Activated naive CD4-positive, alpha-beta T cell treated with anti-CD3 and anti-CD28 coated beads for 36 hours (primary cell): Measurements from ENCODE around the gene WRAP73. TPM values are rescaled to one million over a fixed set of nuclear protein-coding genes. Genes with fewer than 3 reads are reported as not detected.

ENCODE experiments used
- CTCF ChIA-PET: fragments of 350-600 bp; sonication (Branson Sonifier 250); formaldehyde crosslinking; loops from one replicate; lab custom pipeline; 2021; ENCODE audit warnings: antibody characterized with exemption; lab: Charles Lee
- DNase-seq: peaks from one replicate; pipeline ENCODE4 v3.0.0-alpha.2; 2020
- H3K27ac Mint-ChIP-seq: one replicate; pipeline ENCODE4 v1.8.0; 2021; ENCODE audit warnings: mild to moderate bottlenecking, mixed read lengths
- H3K27me3 Mint-ChIP-seq: one replicate; pipeline ENCODE4 v1.8.0; 2021; ENCODE audit warnings: low read depth, mixed read lengths
- H3K36me3 Mint-ChIP-seq: one replicate; pipeline ENCODE4 v1.8.0; 2021; ENCODE audit warnings: low read depth, mixed read lengths
- H3K4me1 Mint-ChIP-seq: one replicate; pipeline ENCODE4 v1.8.0; 2021; ENCODE audit warnings: low read depth, mixed read lengths
- H3K4me3 Mint-ChIP-seq: one replicate; pipeline ENCODE4 v1.8.0; 2021; ENCODE audit warnings: mild to moderate bottlenecking, moderate library complexity, mixed read lengths
- H3K9me3 Mint-ChIP-seq: one replicate; pipeline ENCODE4 v1.8.0; 2021; ENCODE audit warnings: mixed read lengths
- intact Hi-C: fragments of 100-400 bp; cut with micrococcal nuclease; formaldehyde crosslinking; loops from one replicate; pipeline ENCODE4 v1.15.1; 2023
- total RNA-seq, 2 experiments: library from RNA; stranded (reverse); gene quantifications; one replicate each; pipeline ENCODE4 v1.2.3, GENCODE V29; 2021

The WRAP73 gene
- total RNA-seq, 2 experiments from 2014 or later = 32.4 to 35.4 TPM

DNA sequence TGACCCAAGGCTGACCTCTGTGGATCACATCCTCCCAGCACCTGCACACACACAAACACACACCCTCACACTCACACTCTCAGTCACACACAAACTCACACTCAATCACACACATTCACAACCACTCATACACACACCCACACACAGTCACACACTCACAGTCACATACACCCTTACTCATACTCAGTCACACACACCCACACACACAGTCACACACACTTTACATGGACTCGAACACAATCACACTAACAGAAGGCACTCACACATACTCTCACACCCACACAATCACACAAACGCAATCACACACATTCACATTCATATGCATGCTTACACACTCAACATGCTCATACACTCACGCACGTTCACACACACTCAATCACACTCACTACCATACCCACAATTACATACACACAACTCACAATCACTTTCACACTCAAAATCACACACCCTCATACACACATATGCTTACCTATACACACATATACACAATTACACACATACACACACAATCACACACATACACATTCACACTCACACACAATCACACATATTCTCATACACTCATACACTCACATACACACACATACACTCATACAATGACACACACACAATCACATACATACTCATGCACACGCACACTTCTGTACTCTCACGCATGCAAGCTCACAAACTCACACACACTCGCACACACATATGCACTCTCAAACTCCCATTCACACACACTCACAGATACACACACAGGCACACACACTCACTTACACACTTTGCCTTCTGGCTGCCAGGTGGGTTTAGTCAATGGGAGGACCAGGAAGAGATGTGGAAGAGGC is 44.7 kb downstream of the WRAP73 start:
- no peaks in the 10 kb centered on the region for H3K4me1 Mint-ChIP-seq

DNA sequence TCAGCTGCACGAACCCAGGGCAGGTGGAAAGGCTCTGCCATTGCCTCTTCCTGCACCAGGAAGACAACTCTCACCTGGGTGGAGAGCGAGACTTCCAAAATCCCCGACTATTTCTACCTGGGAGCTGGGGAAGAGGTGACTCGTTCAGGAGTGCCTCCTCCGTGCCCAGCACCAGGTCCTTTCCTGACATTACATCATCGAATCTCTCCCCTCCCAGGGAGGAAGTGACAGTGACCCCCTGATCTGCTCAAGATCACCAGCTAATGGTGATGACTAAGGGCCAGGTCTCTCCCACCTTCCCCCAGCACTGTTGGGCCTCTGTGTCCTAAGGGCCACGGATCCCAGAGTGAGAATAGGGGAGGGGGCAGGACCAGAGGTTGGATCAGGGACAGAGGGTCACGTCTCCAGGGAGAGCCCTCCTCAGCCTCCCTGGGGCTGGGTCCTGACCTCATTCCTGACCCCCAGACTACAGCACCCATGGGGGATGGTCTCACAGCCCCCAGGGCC is 45.4 kb downstream of the WRAP73 start:
- Mint-ChIP-seq H3K4me1 (no peaks in the 10 kb centered on the region), H3K9me3 (no peaks in the 10 kb centered on the region), H3K27me3 (peaks cover 5% of the 10 kb centered on the region), H3K27ac (no peak overlapping the region), H3K36me3 (no peaks in the 10 kb centered on the region), H3K4me3 (no peak overlapping the region)
- intact Hi-C loops = no loop called here
- CTCF ChIA-PET = no interaction called here
- DNase-seq = no peak

More for the DNA sequence above, 44.7 kb downstream of the WRAP73 start:
- H3K36me3 Mint-ChIP-seq = no peaks in the 10 kb centered on the region
- no peak for DNase-seq
- H3K27ac Mint-ChIP-seq = no peak overlapping the region
- intact Hi-C loops = no loop called here
- no peak overlapping the region for H3K4me3 Mint-ChIP-seq
- H3K9me3 Mint-ChIP-seq = no peaks in the 10 kb centered on the region
- CTCF ChIA-PET = no interaction called here
- H3K27me3 Mint-ChIP-seq = peaks cover 5% of the 10 kb centered on the region

DNA sequence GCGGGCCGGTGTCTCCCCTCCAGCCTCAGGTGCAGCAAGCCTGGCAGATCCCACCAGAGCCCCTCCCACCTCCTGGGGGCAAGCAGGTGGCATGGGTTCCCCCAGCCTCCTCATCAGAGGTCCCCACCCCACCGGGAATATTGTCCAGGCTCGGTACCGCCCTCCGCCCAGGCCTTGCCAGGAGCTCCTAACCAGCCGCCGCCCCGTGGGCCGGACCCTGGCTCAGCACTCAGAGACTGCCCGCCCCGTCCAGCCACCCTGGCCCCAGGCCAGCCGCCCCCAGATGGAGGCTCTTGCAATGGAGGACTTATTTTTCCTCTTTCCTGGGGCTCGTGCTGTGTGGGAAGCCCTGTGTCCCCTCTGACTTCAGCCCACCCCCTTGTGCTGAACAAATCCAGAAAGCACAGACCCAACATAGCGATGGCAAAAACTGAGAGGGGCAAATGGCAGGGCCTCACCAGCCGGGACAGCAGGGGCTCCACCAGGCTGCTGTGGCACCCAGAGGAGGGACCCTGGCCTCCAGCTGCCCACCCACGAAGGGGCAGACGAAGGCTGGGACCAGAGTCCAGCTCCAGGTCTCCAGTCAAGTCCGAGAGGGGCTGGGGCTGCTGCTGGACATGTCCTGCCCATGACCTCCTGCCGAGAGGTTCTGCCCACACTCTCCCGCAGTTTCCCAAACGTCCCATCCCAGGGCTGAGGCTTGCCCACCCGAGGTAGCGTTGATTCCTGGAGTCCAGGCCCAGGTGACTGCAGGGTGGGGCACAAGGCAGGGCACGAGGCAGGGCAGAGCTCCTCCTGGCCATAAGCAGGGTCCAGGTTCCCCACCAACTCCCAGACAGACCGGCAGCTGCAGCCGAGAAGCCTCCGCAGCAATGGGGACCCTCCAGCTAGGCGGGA is 46.1 kb downstream of the WRAP73 start:
- Mint-ChIP-seq H3K4me3 (no peak overlapping the region), H3K4me1 (no peaks in the 10 kb centered on the region), H3K36me3 (no peaks in the 10 kb centered on the region), H3K27me3 (peaks cover 2% of the 10 kb centered on the region), H3K27ac (no peak overlapping the region), H3K9me3 (no peaks in the 10 kb centered on the region)
- intact Hi-C loops = no loop called here
- CTCF ChIA-PET = interaction anchor here (0.6 kb wide), 1 partner anchor 17 kb away, joined by 3 read pairs; no protein-coding TSS in a partner anchor
- DNase-seq = no peak

DNA sequence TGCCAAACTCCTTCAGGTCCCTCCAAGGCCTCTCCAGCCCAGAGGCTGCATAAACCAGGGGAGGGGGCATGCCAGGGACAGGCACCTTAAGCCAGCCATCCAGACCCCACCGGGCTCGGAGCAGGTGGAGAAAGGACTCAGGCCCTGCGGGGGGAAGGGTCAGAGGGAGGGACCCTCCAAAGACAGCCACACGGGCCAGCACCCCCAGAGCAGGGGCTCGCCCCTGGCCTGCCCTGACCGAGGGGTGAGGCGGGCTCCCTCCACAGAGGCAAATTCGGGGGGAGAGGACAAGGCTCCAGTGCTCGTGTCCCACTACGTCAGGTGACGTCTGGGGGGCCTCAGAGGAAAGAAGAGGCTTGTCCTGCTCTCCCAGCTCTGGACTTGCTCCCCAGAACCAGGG is 46.7 kb downstream of the WRAP73 start:
- Mint-ChIP-seq H3K27me3 (peaks cover 2% of the 10 kb centered on the region), H3K4me1 (peaks cover 4% of the 10 kb centered on the region), H3K9me3 (no peaks in the 10 kb centered on the region), H3K27ac (no peak overlapping the region), H3K4me3 (no peak overlapping the region), H3K36me3 (no peaks in the 10 kb centered on the region)
- CTCF ChIA-PET = no interaction called here
- intact Hi-C loops = no loop called here
- DNase-seq = no peak

DNA sequence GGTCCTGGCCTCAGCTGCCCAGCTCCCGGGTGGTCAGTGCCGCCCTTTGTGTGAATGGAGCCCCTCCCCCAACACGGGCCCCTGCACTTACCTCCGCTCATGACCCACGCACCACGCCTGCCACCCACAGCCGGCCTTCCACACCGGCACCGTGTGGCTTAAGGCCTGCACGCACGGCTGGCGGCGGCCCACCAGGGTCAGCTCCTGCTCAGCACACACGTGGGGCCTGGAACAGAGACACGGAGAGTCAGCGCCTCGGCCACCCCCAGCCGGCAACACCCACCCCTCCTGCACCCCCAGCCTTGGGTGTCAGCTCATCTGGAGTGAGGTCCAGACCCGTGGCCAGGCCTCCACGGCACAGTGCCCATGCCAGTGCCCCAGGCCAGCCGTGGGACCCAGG is 47.5 kb downstream of the WRAP73 start:
- Mint-ChIP-seq H3K36me3 (no peaks in the 10 kb centered on the region), H3K9me3 (no peaks in the 10 kb centered on the region), H3K27me3 (peaks cover 2% of the 10 kb centered on the region), H3K27ac (no peak overlapping the region), H3K4me3 (no peak overlapping the region), H3K4me1 (peaks cover 11% of the 10 kb centered on the region)
- no peak for DNase-seq
- intact Hi-C loops = no loop called here
- CTCF ChIA-PET = interaction anchor here (0.9 kb wide), 1 partner anchor 13 kb away, joined by 3 read pairs; no protein-coding TSS in a partner anchor

DNA sequence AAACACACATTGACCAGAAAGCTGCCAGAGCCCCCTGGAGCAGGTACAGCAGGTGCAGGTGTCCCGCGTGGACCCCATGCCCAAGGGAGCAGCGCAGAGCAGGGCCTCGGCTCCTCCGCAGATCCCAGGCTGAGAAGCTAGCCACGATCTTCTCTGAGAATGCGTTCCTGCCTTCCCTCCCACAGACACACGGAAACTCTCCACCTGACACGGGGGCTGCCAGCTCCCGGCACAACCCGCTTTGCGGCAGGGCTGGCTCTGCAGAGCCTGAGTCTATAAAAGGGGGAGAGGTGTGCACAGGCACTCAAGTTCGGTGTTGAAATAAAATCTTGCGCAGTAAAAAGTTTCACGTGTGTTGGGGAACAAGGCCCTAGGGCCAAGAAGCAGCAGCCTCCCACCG is 48.2 kb downstream of the WRAP73 start:
- peaks cover 16% of the 10 kb centered on the region for H3K4me1 Mint-ChIP-seq
- no peaks in the 10 kb centered on the region for H3K27me3 Mint-ChIP-seq
- H3K9me3 Mint-ChIP-seq = no peaks in the 10 kb centered on the region
- CTCF ChIA-PET = interaction anchor here (0.9 kb wide), 1 partner anchor 13 kb away, joined by 3 read pairs; no protein-coding TSS in a partner anchor
- no peaks in the 10 kb centered on the region for H3K36me3 Mint-ChIP-seq
- DNase-seq = no peak
- intact Hi-C loops = no loop called here
- no peak overlapping the region for H3K4me3 Mint-ChIP-seq
- no peak overlapping the region for H3K27ac Mint-ChIP-seq

DNA sequence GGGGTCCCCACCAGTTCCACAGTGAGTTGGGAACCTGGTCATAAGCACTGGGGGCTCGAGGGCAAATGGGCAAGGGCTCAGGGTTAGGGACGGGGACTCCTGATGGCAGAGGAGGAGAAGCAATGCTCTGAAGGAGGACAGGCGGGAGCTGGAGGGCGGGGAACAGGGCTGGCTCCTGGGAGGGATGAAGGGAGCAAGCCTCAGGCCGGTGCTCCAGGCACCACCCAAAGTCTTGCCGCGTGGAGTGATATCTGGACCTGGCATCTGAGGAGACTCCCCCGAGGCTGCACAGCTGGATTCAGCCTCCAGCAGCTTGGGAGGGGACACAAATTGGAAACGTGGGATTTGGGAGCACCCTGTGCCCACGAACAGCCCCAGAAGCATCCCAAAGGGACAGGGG is 49.5 kb downstream of the WRAP73 start:
- H3K36me3 Mint-ChIP-seq = no peaks in the 10 kb centered on the region
- H3K4me3 Mint-ChIP-seq = no peak overlapping the region
- no peak overlapping the region for H3K27ac Mint-ChIP-seq
- H3K27me3 Mint-ChIP-seq = no peaks in the 10 kb centered on the region
- intact Hi-C loops = no loop called here
- CTCF ChIA-PET = interaction anchor here (1.1 kb wide), 1 partner anchor 82 kb away, joined by 3 read pairs; no protein-coding TSS in a partner anchor
- no peak for DNase-seq
- no peaks in the 10 kb centered on the region for H3K9me3 Mint-ChIP-seq
- peaks cover 16% of the 10 kb centered on the region for H3K4me1 Mint-ChIP-seq

DNA sequence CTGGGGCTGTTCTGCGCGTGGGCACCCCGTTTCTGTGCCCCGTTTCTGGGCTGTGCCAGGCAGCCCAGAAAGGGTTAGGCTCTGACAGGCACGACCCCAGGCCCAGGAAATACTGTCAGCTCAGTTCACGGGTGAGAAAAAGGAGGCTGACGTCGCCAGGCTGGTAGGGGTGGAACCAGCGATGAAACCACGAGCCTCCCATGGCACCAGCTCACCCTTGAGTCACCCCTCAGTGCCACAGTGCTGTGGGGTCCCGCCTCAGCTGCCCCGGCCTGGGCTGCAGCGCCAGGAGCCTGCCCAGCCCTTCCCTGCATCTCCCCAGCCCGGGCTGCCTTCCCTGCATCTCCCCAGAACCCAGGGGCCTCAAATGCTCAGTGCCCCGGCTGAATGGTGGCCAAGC is 50.1 kb downstream of the WRAP73 start:
- H3K36me3 Mint-ChIP-seq = no peaks in the 10 kb centered on the region
- H3K4me1 Mint-ChIP-seq = peaks cover 16% of the 10 kb centered on the region
- DNase-seq = no peak
- CTCF ChIA-PET = interaction anchor here (1.1 kb wide), 1 partner anchor 81 kb away, joined by 3 read pairs; no protein-coding TSS in a partner anchor
- intact Hi-C loops = no loop called here
- H3K27me3 Mint-ChIP-seq = no peaks in the 10 kb centered on the region
- H3K4me3 Mint-ChIP-seq = no peak overlapping the region
- H3K27ac Mint-ChIP-seq = no peak overlapping the region
- H3K9me3 Mint-ChIP-seq = no peaks in the 10 kb centered on the region

DNA sequence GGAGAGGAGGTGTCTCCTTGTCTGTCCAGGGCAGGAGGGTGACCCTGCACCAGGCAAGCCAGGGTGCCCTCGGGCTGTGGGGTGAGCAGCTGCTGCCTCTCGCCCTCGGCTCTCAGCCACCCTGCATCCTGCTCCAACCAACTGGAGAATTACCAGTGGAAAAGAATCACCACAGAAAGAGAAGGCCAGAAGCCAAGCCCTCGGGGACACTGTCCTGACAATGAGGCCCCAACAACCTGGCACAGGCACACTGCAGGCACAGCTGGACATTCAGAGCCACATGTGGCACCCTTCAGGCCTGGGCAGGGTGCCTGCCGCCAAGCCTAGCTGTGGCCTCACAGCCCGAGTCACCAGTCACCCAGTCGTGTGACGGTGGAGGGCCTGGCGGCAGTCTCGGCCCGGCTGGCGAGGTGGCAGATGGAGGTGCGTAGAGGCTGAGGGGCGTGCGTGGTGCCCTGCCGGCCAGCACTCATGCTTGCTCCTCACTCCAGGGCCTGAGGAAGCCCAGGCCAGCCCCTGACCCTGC is 50.6 kb downstream of the WRAP73 start:
- Mint-ChIP-seq H3K9me3 (no peaks in the 10 kb centered on the region), H3K36me3 (no peaks in the 10 kb centered on the region), H3K27ac (no peak overlapping the region), H3K4me1 (peaks cover 16% of the 10 kb centered on the region), H3K4me3 (no peak overlapping the region), H3K27me3 (no peaks in the 10 kb centered on the region)
- intact Hi-C loops = no loop called here
- DNase-seq = no peak
- CTCF ChIA-PET = interaction anchor here (1.0 to 1.1 kb wide), 2 partner anchors 16 to 81 kb away, joined by 3 read pairs; no protein-coding TSS in a partner anchor

DNA sequence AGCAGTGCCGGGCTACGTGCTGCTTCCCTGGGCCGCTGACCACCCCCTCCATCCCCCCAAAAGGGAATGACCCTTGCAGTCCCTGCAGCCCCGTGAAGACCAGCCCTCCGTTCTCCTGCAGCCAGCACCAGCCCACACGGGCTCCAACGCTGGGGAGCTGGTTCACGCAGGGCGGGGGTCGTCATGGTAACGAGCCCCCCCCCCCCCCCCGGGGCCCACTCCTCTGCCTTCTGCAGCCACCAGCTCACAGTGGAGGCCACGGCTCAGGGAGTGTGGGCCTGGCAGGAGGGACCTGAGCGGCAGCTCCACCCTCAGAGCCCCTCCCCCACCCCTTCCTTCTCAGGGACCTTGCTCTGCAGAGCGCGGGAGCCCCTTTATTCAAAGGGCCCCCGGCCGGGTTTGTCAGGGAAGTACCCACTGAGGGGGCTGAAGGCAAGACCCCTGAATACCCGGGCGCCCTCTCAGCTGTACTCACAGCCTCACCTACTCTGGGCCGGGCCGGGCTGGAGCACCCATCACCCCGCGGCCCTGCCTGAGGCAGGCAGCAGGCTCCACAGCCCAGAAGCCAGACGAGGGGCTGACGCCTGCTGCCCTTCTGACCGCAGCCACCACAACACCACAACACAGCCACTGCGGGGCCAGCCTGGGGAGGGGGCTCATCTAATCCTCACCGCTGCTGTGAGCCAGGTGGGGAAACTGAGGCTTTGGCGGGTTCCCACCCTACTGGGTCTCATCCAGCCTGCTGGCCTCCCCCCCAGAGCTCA is 51.2 kb downstream of the WRAP73 start:
- CTCF ChIA-PET = interaction anchor here (0.6 to 1.0 kb wide), 3 partner anchors 16 to 213 kb away, joined by 3 read pairs; no protein-coding TSS in a partner anchor
- Mint-ChIP-seq H3K4me3 (no peak overlapping the region), H3K27ac (no peak overlapping the region), H3K36me3 (no peaks in the 10 kb centered on the region), H3K9me3 (no peaks in the 10 kb centered on the region), H3K4me1 (peaks cover 16% of the 10 kb centered on the region), H3K27me3 (no peaks in the 10 kb centered on the region)
- intact Hi-C loops = no loop called here
- DNase-seq = no peak

DNA sequence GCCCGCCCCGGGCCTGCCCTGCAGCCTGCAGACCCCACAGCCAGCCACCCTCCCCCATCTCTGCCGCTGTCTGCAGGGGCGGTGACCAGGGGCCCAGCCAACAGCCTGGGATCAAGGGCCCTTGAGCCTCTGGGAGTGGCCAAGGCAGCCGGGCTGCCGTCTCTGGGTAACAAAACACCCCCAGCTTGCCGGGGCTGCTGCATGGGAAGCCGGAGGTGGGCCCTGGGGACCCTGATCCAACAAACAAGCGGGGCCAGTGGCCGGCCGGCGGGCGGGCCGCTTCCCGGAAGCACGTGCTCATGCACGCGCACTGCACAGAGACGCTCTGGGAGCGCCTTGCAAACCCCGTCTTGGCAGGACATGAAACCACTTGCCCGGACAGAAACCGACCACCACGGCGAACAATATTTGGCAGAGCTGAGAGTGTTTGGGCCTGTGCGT is 51.8 kb downstream of the WRAP73 start:
- no peaks in the 10 kb centered on the region for H3K9me3 Mint-ChIP-seq
- H3K36me3 Mint-ChIP-seq = no peaks in the 10 kb centered on the region
- CTCF ChIA-PET = interaction anchor here (0.6 to 1.0 kb wide), 3 partner anchors 17 to 212 kb away, joined by 3 read pairs; no protein-coding TSS in a partner anchor
- H3K4me1 Mint-ChIP-seq = peaks cover 16% of the 10 kb centered on the region
- intact Hi-C loops = no loop called here
- H3K27me3 Mint-ChIP-seq = no peaks in the 10 kb centered on the region
- no peak for DNase-seq
- H3K4me3 Mint-ChIP-seq = no peak overlapping the region
- H3K27ac Mint-ChIP-seq = no peak overlapping the region
